ENCODE data around the gene KANSL1. TPM values are rescaled to one million over a fixed set of nuclear protein-coding genes. Genes with fewer than 3 reads are reported as not detected.
A peak's percentile ranks its signal among the peaks of the same experiment; 100 is the strongest.

The KANSL1 gene
- total RNA-seq, 1 donor from 2014 or later = 99.8 TPM

DNA sequence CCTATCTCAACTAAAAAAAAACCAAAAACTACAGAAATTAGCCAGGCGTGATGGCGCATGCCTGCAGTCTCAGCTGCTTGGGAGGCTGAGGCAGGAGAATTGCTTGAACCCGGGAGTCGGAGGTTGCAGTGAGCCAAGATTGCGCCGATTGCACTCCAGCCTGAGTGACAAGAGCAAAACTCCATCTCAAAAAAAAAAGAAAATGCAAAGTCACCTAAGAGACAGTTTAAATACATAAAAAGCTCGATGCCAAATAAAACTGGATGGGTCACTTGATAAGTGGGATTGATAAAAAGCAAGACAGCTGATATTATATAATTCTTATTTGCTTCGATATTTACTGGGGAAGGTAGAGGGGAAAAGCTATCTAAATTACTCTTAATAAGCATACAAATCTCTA, 15.8 kb upstream of the KANSL1 start:
- FAIRE-seq = no peak
- Histone ChIP-seq H2AFZ (ENCODE audit: low read depth, low read length) (no peak overlapping the region), H3K9me3 (ENCODE audit: insufficient read depth, low read depth, low read length) (no peaks in the 10 kb centered on the region), H3K4me1 (ENCODE audit: insufficient read depth, low read length) (no peaks in the 10 kb centered on the region), H3K4me2 (ENCODE audit: low read length) (no peak overlapping the region), H3K27me3 (ENCODE audit: insufficient read depth, low read length) (no peaks in the 10 kb centered on the region), H3K36me3 (ENCODE audit: insufficient read depth, low read length) (no peaks in the 10 kb centered on the region), H3K4me3 (ENCODE audit: insufficient read depth, low read depth, low read length) (no peak overlapping the region), H4K20me1 (ENCODE audit: insufficient read depth, low read length) (peaks cover 21% of the 10 kb centered on the region), H3K9ac (ENCODE audit: low read length) (no peak overlapping the region), H3K79me2 (ENCODE audit: insufficient read depth, low read length) (peaks cover 29% of the 10 kb centered on the region), H3K27ac (ENCODE audit: low read depth, low read length) (no peak overlapping the region)
- no peak for DNase-seq (ENCODE audit: low read depth)
- Mint-ChIP-seq H3K4me3 (ENCODE audit: unreplicated experiment) (no peak overlapping the region), H3K9me3 (ENCODE audit: unreplicated experiment) (peaks cover 2% of the 10 kb centered on the region), H3K27ac (ENCODE audit: unreplicated experiment) (no peak overlapping the region), H3K4me1 (ENCODE audit: low read depth, unreplicated experiment) (peaks cover 4% of the 10 kb centered on the region), H3K27me3 (ENCODE audit: low read depth, unreplicated experiment) (no peaks in the 10 kb centered on the region), H3K36me3 (ENCODE audit: low read depth, unreplicated experiment) (peaks cover 18% of the 10 kb centered on the region)
- TF ChIP-seq, protein P1, sequence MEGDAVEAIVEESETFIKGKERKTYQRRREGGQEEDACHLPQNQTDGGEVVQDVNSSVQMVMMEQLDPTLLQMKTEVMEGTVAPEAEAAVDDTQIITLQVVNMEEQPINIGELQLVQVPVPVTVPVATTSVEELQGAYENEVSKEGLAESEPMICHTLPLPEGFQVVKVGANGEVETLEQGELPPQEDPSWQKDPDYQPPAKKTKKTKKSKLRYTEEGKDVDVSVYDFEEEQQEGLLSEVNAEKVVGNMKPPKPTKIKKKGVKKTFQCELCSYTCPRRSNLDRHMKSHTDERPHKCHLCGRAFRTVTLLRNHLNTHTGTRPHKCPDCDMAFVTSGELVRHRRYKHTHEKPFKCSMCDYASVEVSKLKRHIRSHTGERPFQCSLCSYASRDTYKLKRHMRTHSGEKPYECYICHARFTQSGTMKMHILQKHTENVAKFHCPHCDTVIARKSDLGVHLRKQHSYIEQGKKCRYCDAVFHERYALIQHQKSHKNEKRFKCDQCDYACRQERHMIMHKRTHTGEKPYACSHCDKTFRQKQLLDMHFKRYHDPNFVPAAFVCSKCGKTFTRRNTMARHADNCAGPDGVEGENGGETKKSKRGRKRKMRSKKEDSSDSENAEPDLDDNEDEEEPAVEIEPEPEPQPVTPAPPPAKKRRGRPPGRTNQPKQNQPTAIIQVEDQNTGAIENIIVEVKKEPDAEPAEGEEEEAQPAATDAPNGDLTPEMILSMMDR (IDR thresholded peaks at IDR 0.05; ENCODE audit: insufficient read depth, low read depth, low read length) = no peak
- no peak for TF ChIP-seq EZH2 (IDR thresholded peaks at IDR 0.05; ENCODE audit: insufficient read depth, low read length)

- TF ChIP-seq, protein P1 (IDR thresholded peaks at IDR 0.05; ENCODE audit: insufficient read depth, low read depth, low read length) = no peak
- TF ChIP-seq EZH2 (IDR thresholded peaks at IDR 0.05; ENCODE audit: insufficient read depth, low read length) = no peak
- FAIRE-seq = peak; percentile 81
- Mint-ChIP-seq H3K36me3 (ENCODE audit: low read depth, unreplicated experiment) (peaks cover 28% of the 10 kb centered on the region), H3K9me3 (ENCODE audit: unreplicated experiment) (peaks cover 2% of the 10 kb centered on the region), H3K4me3 (ENCODE audit: unreplicated experiment) (no peak overlapping the region), H3K4me1 (ENCODE audit: low read depth, unreplicated experiment) (peaks cover 2% of the 10 kb centered on the region), H3K27ac (ENCODE audit: unreplicated experiment) (no peak overlapping the region), H3K27me3 (ENCODE audit: low read depth, unreplicated experiment) (no peaks in the 10 kb centered on the region)
- Histone ChIP-seq H4K20me1 (ENCODE audit: insufficient read depth, low read length) (peaks cover 35% of the 10 kb centered on the region), H2AFZ (ENCODE audit: low read depth, low read length) (no peak overlapping the region), H3K4me1 (ENCODE audit: insufficient read depth, low read length) (no peaks in the 10 kb centered on the region), H3K4me2 (ENCODE audit: low read length) (no peak overlapping the region), H3K27me3 (ENCODE audit: insufficient read depth, low read length) (no peaks in the 10 kb centered on the region), H3K36me3 (ENCODE audit: insufficient read depth, low read length) (no peaks in the 10 kb centered on the region), H3K9ac (ENCODE audit: low read length) (no peak overlapping the region), H3K4me3 (ENCODE audit: insufficient read depth, low read depth, low read length) (no peak overlapping the region), H3K79me2 (ENCODE audit: insufficient read depth, low read length) (peaks cover 50% of the 10 kb centered on the region), H3K9me3 (ENCODE audit: insufficient read depth, low read depth, low read length) (no peaks in the 10 kb centered on the region), H3K27ac (ENCODE audit: low read depth, low read length) (no peak overlapping the region)
- DNase-seq (ENCODE audit: low read depth) = no peak
Measured at GRCh38 chr17:46205975-46206374, 12.7 kb upstream of the KANSL1 start.

DNA sequence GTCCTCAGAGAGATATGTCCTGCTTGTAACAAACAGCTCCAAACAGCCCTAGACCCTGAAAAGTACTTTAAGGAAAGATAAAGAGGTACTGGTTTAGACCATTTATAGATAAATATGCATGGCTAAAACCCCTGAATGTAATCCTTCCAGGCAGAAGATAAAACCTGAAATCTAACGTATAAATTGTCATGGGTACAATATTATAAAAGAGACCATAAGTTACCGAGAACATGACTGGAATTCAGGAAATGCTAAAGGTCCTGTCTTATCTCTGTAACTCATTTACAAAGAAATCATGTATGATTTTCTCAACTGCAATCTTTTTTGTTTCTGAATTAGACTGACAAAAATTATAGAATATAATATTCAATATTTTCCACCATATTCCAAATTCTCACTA, 9.2 kb upstream of the KANSL1 start:
- DNase-seq (ENCODE audit: low read depth) = no peak
- Mint-ChIP-seq H3K9me3 (ENCODE audit: unreplicated experiment) (peaks cover 2% of the 10 kb centered on the region), H3K36me3 (ENCODE audit: low read depth, unreplicated experiment) (peaks cover 18% of the 10 kb centered on the region), H3K4me3 (ENCODE audit: unreplicated experiment) (no peak overlapping the region), H3K27ac (ENCODE audit: unreplicated experiment) (no peak overlapping the region), H3K4me1 (ENCODE audit: low read depth, unreplicated experiment) (peaks cover 11% of the 10 kb centered on the region), H3K27me3 (ENCODE audit: low read depth, unreplicated experiment) (no peaks in the 10 kb centered on the region)
- Histone ChIP-seq H4K20me1 (ENCODE audit: insufficient read depth, low read length) (peaks cover 36% of the 10 kb centered on the region), H3K36me3 (ENCODE audit: insufficient read depth, low read length) (no peaks in the 10 kb centered on the region), H3K27me3 (ENCODE audit: insufficient read depth, low read length) (no peaks in the 10 kb centered on the region), H3K9ac (ENCODE audit: low read length) (no peak overlapping the region), H3K9me3 (ENCODE audit: insufficient read depth, low read depth, low read length) (no peaks in the 10 kb centered on the region), H3K4me1 (ENCODE audit: insufficient read depth, low read length) (peaks cover 3% of the 10 kb centered on the region), H3K79me2 (ENCODE audit: insufficient read depth, low read length) (peaks cover 69% of the 10 kb centered on the region), H3K4me2 (ENCODE audit: low read length) (no peak overlapping the region), H3K4me3 (ENCODE audit: insufficient read depth, low read depth, low read length) (no peak overlapping the region), H2AFZ (ENCODE audit: low read depth, low read length) (no peak overlapping the region), H3K27ac (ENCODE audit: low read depth, low read length) (no peak overlapping the region)
- FAIRE-seq = no peak
- no peak for TF ChIP-seq EZH2 (IDR thresholded peaks at IDR 0.05; ENCODE audit: insufficient read depth, low read length)
- TF ChIP-seq, protein P1 (IDR thresholded peaks at IDR 0.05; ENCODE audit: insufficient read depth, low read depth, low read length) = no peak
